Ammon's horn (tissue), 1 donor: ENCODE data around the gene PICALM.
"Not testable (repeated sequence)": the region's sequence is repeated elsewhere in the genome, so short reads cannot be mapped to it uniquely, and the experiment has no call there.

ENCODE experiments used
- DNase-seq: peaks from one replicate; pipeline ENCODE4 v3.0.0-alpha.2; 2016; ENCODE audit warnings: low spot score

The PICALM gene

GRCh38 chr11:85974122-85974521, 94.8 kb downstream of the PICALM start:
- DNase-seq: no peak

DNA sequence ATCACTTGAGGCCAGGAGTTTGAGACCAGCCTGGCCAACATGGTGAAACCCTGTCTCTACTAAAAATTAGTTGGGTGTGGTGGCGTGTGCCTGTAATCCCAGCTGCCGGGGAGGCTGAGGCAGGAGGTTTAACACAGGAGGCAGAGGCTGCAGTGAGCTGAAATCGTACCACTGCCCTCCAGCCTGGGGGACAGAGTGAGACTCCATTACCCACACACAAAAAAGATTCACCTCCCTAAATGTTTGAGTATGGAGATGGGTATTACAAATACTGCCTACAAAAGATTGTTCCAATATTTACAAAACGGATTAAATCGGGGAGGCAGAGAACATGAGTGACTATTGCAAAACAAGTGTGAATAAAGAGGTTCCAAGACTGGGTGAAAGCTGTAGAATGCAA, 98.3 kb downstream of the PICALM start:
- DNase-seq: no peak

- DNase-seq: peak; percentile 73
These were observed 101.4 kb downstream of the PICALM start for GRCh38 chr11:85967457-85967856.

- no peak for DNase-seq
These were observed 103.7 kb downstream of the PICALM start for GRCh38 chr11:85965202-85965601.

GRCh38 chr11:85961930-85962363, 106.9 kb downstream of the PICALM start:
- no peak for DNase-seq

- DNase-seq: no peak
These were observed 107.8 kb downstream of the PICALM start for GRCh38 chr11:85961130-85961529.

- DNase-seq: no peak
These were observed 108.2 kb downstream of the PICALM start for GRCh38 chr11:85960678-85961077.

- no peak for DNase-seq
These were observed 113.4 kb downstream of the PICALM start for GRCh38 chr11:85955531-85955930.

GRCh38 chr11:85953491-85954143, 115.3 kb downstream of the PICALM start:
- DNase-seq: no peak

DNA sequence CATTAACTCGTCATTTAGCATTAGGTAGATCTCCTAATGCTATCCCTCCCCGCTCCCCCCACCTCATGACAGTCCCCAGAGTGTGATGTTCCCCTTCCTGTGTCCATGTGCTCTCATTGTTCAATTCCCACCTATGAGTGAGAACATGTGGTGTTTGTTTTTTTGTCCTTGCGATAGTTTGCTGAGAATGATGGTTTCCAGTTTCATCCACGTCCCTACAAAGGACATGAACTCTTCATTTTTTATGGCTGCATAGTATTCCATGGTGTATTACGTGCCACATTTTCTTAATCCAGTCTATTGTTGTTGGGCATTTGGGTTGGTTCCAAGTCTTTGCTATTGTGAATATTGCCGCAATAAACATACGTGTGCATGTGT, 116.8 kb downstream of the PICALM start:
- not testable (repeated sequence) for DNase-seq

DNA sequence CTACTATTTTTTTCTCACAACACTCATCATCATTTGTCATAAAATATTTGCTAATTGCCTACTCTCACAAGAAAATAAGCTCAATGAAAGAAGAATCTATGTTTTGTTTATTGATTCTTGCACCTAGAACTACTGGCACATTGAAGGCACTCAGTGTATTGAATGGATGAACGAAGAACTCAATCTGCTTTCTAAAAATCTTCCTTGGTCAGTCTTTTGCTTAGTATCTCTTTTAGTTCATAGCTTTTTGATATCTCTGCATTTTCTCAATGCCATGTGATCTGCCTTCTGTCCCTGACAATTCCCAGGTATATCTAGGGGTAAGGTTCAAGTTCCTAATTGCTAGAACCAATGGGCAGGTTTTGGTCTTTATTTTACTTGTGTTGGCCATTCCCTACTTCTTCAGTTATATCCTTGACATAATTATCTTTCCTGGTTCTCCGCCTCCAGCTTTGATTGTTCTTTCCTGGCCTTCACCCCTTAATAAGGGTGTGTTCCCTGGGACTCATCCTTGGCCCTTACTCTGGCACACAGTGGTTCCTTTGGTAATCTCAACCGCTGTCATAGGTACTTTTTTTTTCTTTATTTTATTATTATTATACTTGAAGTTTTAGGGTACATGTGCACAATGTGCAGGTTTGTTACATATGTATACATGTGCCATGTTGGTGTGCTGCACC, 117.3 kb downstream of the PICALM start:
- DNase-seq: no peak

- DNase-seq: no peak
These were observed 117.9 kb downstream of the PICALM start for GRCh38 chr11:85951049-85951405.

GRCh38 chr11:85950317-85951048, 118.4 kb downstream of the PICALM start:
- no peak for DNase-seq

DNA sequence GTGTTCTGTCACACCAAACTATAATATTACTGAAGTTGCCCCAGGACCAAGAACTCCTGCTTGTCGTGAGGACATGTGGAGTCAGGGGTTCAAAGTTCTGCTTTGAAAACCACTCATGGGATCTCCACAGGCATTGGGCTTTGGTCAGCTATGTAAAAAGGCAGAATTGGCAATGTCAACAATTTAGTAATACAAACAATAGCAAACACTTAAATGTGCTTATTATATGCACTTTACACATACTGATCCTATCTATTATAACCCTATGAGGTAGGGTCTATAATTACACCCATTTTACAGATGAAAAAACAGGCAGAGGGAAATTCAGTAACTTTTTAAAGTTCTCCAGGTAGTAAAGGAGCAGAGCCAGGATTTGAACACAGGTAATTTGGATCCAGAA, 119.1 kb downstream of the PICALM start:
- DNase-seq: no peak

- DNase-seq: no peak
These were observed 120.0 kb downstream of the PICALM start for GRCh38 chr11:85948884-85949283.

DNA sequence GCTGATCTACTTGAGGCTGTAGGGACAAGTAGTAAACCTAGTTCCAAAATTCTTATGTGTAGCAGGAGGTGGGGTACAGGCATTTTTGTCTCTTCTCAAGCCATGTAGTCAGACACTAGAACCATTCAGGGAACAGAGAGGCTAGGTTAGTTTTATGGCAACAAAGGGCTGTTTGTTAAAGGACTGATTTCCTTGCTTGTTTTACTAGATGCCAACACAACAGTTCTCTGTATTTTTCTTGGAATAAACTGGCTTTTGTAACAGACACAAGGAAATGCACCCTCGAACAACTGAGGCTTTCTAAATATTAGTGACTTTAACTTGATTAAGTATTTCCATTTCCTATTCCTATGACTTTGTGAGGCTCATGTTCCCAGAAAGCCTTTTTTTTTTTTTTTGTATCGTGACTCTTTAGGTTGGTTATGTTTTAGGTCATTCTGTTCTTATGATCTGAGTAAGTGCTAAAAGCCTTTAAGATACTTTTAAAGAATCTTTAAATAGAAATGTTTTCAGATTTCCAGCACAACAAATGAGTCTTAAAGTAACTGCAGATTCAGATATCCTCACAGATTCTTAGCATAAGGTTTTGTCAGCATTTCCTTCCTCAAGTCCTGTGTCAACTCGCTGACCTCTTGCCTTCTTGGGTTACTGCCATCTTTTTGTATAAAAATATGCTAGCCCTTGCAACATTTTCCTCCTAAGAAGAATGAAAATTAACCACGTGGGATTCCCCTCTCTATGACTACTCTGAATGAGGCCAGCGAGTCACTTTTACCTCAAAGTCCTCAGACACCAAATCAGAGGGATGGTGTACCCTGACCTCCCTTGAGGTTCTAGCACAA, 121.2 kb downstream of the PICALM start:
- DNase-seq: peak; percentile 82

- DNase-seq: peak; percentile 58
These were observed 122.7 kb downstream of the PICALM start for GRCh38 chr11:85946221-85946620.

DNA sequence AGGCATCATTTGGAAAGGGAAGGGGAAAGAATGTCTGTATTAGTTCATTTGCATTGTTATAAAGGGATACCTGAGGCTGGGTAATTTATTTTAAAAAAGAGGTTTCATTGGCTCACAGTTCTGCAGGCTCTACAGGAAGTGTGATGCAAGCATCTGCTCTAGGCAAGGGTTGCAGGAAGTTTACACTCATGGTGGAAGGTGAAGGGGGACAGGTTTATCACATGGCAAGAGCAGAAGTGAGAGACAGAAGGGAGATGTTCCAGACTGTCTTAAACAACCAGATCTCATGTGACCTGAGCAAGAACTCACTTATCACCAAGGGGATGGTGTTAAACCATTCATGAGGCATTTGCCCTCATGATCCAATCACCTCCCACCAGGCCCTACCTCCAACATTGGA, 123.1 kb downstream of the PICALM start:
- DNase-seq: no peak

DNA sequence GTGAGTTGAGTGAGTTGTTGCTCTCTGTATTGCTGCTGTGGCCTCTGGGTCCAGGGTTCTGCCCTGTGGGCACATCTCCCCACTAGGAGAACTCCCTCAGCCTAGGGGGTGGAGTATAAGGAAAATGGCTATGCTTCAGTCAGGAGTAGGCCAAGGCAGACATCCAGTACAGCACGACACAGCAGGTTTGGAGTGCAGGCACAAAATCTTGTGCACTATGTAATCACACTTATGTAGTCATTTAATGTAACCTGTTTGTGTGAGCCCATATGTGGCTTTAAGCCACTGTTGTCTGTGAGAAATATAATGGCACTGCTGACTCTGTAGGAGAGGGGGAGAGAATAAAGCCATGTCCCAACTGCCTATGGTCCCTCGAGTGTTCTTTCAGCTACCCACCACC, 123.6 kb downstream of the PICALM start:
- DNase-seq: no peak

DNA sequence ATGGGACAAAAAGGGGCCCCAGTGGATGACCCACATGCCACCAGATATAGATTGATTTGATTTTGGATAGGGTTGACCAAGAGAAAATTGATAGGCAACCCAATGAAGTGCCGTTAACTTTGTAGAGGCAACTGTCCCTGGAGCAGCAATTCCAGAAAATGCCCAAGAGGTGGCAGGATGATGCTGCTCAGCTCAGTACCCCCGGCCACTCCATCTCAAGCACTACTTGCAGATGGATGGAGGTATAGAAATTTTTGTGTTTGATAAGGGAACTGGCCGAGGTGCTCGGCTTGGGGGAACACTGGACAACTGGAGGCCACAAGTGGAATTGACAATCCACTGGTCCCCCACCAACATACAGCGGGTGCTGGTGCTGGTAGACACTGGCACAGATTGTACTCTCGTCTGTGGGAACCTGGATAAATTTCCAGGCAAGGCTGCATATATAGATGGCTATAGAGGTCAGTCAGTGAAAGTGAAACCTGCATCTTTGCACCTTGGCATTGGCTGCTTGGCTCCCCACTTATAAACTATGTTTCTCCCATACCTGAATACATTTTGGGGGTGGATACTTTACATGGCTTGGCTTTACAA, 127.4 kb downstream of the PICALM start:
- peak; percentile 77 for DNase-seq

DNA sequence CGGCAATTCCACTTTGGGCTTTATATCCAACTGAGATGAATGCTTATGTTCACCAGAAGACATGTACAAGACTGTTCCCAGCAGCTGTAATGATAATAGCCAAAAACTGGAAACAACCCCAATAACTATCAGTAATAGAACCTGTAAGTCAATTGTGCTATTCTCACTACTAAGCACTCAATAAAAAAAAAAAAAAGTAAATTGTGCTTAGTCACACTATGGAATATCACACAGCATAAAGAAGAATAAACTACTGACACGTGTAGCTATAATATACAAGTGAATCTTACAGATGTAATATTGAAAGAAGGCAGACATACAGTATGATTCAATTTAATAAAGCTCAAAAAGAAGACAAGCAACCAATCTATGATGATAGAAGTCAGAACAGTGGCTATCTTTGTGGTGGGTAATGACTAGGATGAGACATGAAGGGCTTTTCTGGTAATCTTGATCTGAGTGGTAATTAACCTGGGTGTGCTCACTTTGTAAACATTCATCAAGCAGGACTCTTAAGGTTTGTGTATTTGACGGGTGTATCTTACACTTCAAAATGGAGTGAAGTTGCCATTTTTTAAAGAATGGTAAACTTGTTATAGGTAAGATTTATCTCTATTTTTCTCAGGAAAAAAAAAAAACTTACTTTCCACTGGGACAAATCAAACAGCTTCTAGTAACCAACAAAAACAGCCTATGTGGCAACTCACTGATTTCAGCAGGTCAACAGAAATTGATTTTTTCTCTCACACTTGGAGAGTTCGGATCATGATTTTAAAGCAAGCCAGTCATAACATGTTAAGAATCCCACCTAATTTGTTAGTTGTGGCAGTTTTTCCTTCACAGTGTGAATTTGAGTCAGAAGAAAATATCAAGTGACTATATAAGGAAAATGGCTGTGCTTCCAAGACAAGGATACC, 129.5 kb downstream of the PICALM start:
- DNase-seq: no peak
